Common myeloid progenitor, CD34-positive (primary cell): Measurements from ENCODE around the gene CABLES1.
"Not testable (repeated sequence)": the region's sequence is repeated elsewhere in the genome, so short reads cannot be mapped to it uniquely, and the experiment has no call there.

Source experiments
- CTCF ChIA-PET: fragments of 350-600 bp; sonication (Branson Sonifier 250); formaldehyde crosslinking; loops from one replicate; lab custom pipeline; 2021; ENCODE audit warnings: antibody characterized with exemption; lab: Charles Lee
- POLR2A ChIA-PET: fragments of 350-600 bp; sonication (Branson Sonifier 250); formaldehyde crosslinking; loops from one replicate; lab custom pipeline; 2021; ENCODE audit warnings: antibody characterized with exemption; lab: Charles Lee
- DNase-seq, 3 donors: peaks; one replicate each; pipeline versions ENCODE4 v3.0.0 to v3.0.0-alpha.2; 2013
- H3K27ac ChIP-seq, 2 experiments: 1 replicate in 1 of 2; 2 replicates in 1 of 2; pipeline ENCODE4 v1.7.0; 2013; ENCODE audit warnings: inconsistent platforms in 2 of 2, low read length in 2 of 2, mild to moderate bottlenecking in 2 of 2, low read depth in 1 of 2, moderate library complexity in 1 of 2; ENCODE audit not compliant: severe bottlenecking in 2 of 2, insufficient read depth in 1 of 2, poor library complexity in 1 of 2
- H3K27me3 ChIP-seq, 5 experiments: replicated peaks in 2 of 5; 1 replicate in 3 of 5; 2 replicates in 2 of 5; pipeline versions ENCODE4 v1.6.1 to v1.7.0; 2013; ENCODE audit warnings: low read length in 4 of 5, mild to moderate bottlenecking in 2 of 5, moderate library complexity in 2 of 5, inconsistent platforms in 1 of 5; ENCODE audit not compliant: insufficient read depth in 5 of 5, control insufficient read depth in 4 of 5
- H3K36me3 ChIP-seq, 4 experiments: 1 replicate in 2 of 4; 2 replicates in 2 of 4; pipeline versions ENCODE4 v1.6.1 to v1.7.0; 2013; ENCODE audit warnings: low read length in 3 of 4, control low read depth in 1 of 4, mild to moderate bottlenecking in 1 of 4; ENCODE audit not compliant: control insufficient read depth in 4 of 4, insufficient read depth in 4 of 4
- H3K4me1 ChIP-seq, 4 experiments: 1 replicate in 3 of 4; 2 replicates in 1 of 4; pipeline versions ENCODE4 v1.6.1 to v1.7.1; 2013; ENCODE audit warnings: low read length in 3 of 4, mild to moderate bottlenecking in 3 of 4, control low read depth in 1 of 4, inconsistent platforms in 1 of 4, moderate library complexity in 1 of 4; ENCODE audit not compliant: control insufficient read depth in 4 of 4, insufficient read depth in 4 of 4; ENCODE audit errors: control extremely low read depth in 1 of 4
- H3K4me3 ChIP-seq, 7 experiments: 1 replicate in 4 of 7; 2 replicates in 3 of 7; pipeline versions ENCODE4 v1.5.1 to v1.7.0; 2013; ENCODE audit warnings: mild to moderate bottlenecking in 7 of 7, low read length in 6 of 7, moderate library complexity in 6 of 7, inconsistent platforms in 2 of 7, low read depth in 2 of 7, control low read depth in 1 of 7; ENCODE audit not compliant: insufficient read depth in 4 of 7, control insufficient read depth in 1 of 7; ENCODE audit errors: extremely low read depth in 1 of 7
- H3K9me3 ChIP-seq, 5 experiments: 1 replicate in 4 of 5; 2 replicates in 1 of 5; pipeline versions ENCODE4 v1.6.1 to v1.7.1; 2013; ENCODE audit warnings: low read length in 4 of 5, mild to moderate bottlenecking in 2 of 5, inconsistent platforms in 1 of 5, low read depth in 1 of 5, moderate library complexity in 1 of 5; ENCODE audit not compliant: control insufficient read depth in 4 of 5, insufficient read depth in 2 of 5; ENCODE audit errors: control extremely low read depth in 1 of 5
- WGBS: methylation state at CpG from one replicate; pipeline ENCODE4 v1.1.5; 2013; ENCODE audit not compliant: insufficient coverage; 5-methylcytosine and 5-hydroxymethylcytosine counted together

The CABLES1 gene

GRCh38 chr18:23240609-23240930 is 105.3 kb downstream of the CABLES1 start:
- Histone ChIP-seq H3K27ac (no peak overlapping the region), H3K9me3 (no peaks in the 10 kb centered on the region), H3K4me1 (peaks cover 2 to 27% (median 20%) of the 10 kb centered on the region in 4 experiments), H3K4me3 (no peak overlapping the region), H3K36me3 (peaks cover 0 to 25% (median 11%) of the 10 kb centered on the region in 4 experiments), H3K27me3 (no peaks in the 10 kb centered on the region)
- WGBS: 94% methylated on average over 3 of the region's 4 CpGs
- ChIA-PET POLR2A (no interaction called here), CTCF (interaction anchor here (0.6 to 2.9 kb wide), 3 partner anchors 12 to 209 kb away, joined by 3 to 8 read pairs (median 5); no protein-coding TSS in a partner anchor)
- no peak for DNase-seq

GRCh38 chr18:23241833-23242496 is 106.7 kb downstream of the CABLES1 start:
- H3K9me3 ChIP-seq, DNase-seq, H3K27ac ChIP-seq, H3K27me3 ChIP-seq, H3K4me3 ChIP-seq: not testable (repeated sequence)
- peaks cover 2 to 27% (median 20%) of the 10 kb centered on the region in 4 experiments for H3K4me1 ChIP-seq
- peaks cover 0 to 28% (median 13%) of the 10 kb centered on the region in 4 experiments for H3K36me3 ChIP-seq
- ChIA-PET POLR2A (interaction anchor here (0.6 kb wide), 1 partner anchor 43 kb away, joined by 3 read pairs; no protein-coding TSS in a partner anchor), CTCF (interaction anchor here (0.6 to 2.9 kb wide), 8 partner anchors 10 to 230 kb away, joined by 3 to 9 read pairs (median 4); no protein-coding TSS in a partner anchor)
- WGBS: 94% methylated on average over 10 of the region's 11 CpGs

- Histone ChIP-seq H3K27ac (no peak overlapping the region), H3K4me1 (peaks cover 1 to 15% (median 8%) of the 10 kb centered on the region in 4 experiments), H3K36me3 (peaks cover 3 to 33% (median 24%) of the 10 kb centered on the region in 4 experiments), H3K4me3 (no peak overlapping the region), H3K27me3 (no peaks in the 10 kb centered on the region), H3K9me3 (no peaks in the 10 kb centered on the region)
- peak; percentile 80 to 91 (median 87) for DNase-seq
- CTCF ChIA-PET: interaction anchor here (1.0 to 2.9 kb wide), 11 partner anchors 9 to 163 kb away, joined by 3 to 9 read pairs (median 4); no protein-coding TSS in a partner anchor
- WGBS: 9% methylated on average over 3 of the region's 3 CpGs
- POLR2A ChIA-PET: interaction anchor here (0.6 to 0.9 kb wide), 2 partner anchors 13 to 17 kb away, joined by 3 to 4 read pairs; no protein-coding TSS in a partner anchor
Observed at GRCh38 chr18:23243178-23243577, 107.9 kb downstream of the CABLES1 start.

GRCh38 chr18:23243816-23244215 is 108.5 kb downstream of the CABLES1 start:
- 94% methylated on average over 11 of the region's 12 CpGs for whole genome bisulfite sequencing
- ChIA-PET POLR2A (interaction anchor here (0.6 kb wide), 1 partner anchor 46 kb away, joined by 4 read pairs; no protein-coding TSS in a partner anchor), CTCF (interaction anchor here (0.9 to 2.6 kb wide), 10 partner anchors 14 to 135 kb away, joined by 3 to 9 read pairs (median 4); no protein-coding TSS in a partner anchor)
- no peak for DNase-seq
- peaks cover 3 to 30% (median 24%) of the 10 kb centered on the region in 4 experiments for H3K36me3 ChIP-seq
- no peak overlapping the region for H3K27ac ChIP-seq
- H3K4me1 ChIP-seq: peaks cover 0 to 9% (median 3%) of the 10 kb centered on the region in 4 experiments
- peaks cover 0 to under 1% (median 0%) of the 10 kb centered on the region in 5 experiments for H3K9me3 ChIP-seq
- no peaks in the 10 kb centered on the region for H3K27me3 ChIP-seq
- no peak overlapping the region for H3K4me3 ChIP-seq

- 87% methylated on average over 12 of the region's 12 CpGs for whole genome bisulfite sequencing
- POLR2A ChIA-PET: interaction anchor here (0.6 kb wide), 1 partner anchor 45 kb away, joined by 4 read pairs; no protein-coding TSS in a partner anchor
Observed at GRCh38 chr18:23244401-23244800, 109.1 kb downstream of the CABLES1 start.

GRCh38 chr18:23245461-23245860 is 110.2 kb downstream of the CABLES1 start:
- DNase-seq: no peak
- Histone ChIP-seq H3K36me3 (peaks cover 3 to 41% (median 24%) of the 10 kb centered on the region in 4 experiments), H3K4me3 (no peak overlapping the region), H3K27ac (no peak overlapping the region), H3K27me3 (no peaks in the 10 kb centered on the region), H3K9me3 (peaks cover 0 to 6% (median 0%) of the 10 kb centered on the region in 5 experiments), H3K4me1 (peaks cover 0 to 4% (median 2%) of the 10 kb centered on the region in 4 experiments)
- ChIA-PET CTCF (no interaction called here), POLR2A (no interaction called here)
- WGBS: 100% methylated on average over 2 of the region's 6 CpGs

More at GRCh38 chr18:23244401-23244800, 109.1 kb downstream of the CABLES1 start:
- H3K4me3 ChIP-seq: no peak overlapping the region
- peaks cover 3 to 36% (median 24%) of the 10 kb centered on the region in 4 experiments for H3K36me3 ChIP-seq
- peaks cover 0 to 6% (median 0%) of the 10 kb centered on the region in 5 experiments for H3K9me3 ChIP-seq
- no peaks in the 10 kb centered on the region for H3K27me3 ChIP-seq
- peaks cover 0 to 4% (median 2%) of the 10 kb centered on the region in 4 experiments for H3K4me1 ChIP-seq
- CTCF ChIA-PET: interaction anchor here (0.7 to 2.6 kb wide), 7 partner anchors 13 to 134 kb away, joined by 3 to 9 read pairs (median 3); no protein-coding TSS in a partner anchor
- H3K27ac ChIP-seq: no peak overlapping the region
- no peak for DNase-seq
